Osteocyte (in vitro differentiated cells): Measurements from ENCODE around the gene POSTN. TPM values are rescaled to one million over a fixed set of nuclear protein-coding genes. Genes with fewer than 3 reads are reported as not detected.

ENCODE experiments used
- DNase-seq: peaks from one replicate; pipeline ENCODE4 v3.0.0; 2021; ENCODE audit warnings: mixed read lengths; ENCODE audit not compliant: unreplicated experiment; ENCODE audit errors: extremely low spot score
- H3K27ac Mint-ChIP-seq: one replicate; pipeline ENCODE4 v1.8.0; 2021; ENCODE audit warnings: mild to moderate bottlenecking, mixed read lengths; ENCODE audit not compliant: unreplicated experiment
- H3K27me3 Mint-ChIP-seq: one replicate; pipeline ENCODE4 v1.8.0; 2021; ENCODE audit warnings: mixed read lengths; ENCODE audit not compliant: unreplicated experiment
- H3K36me3 Mint-ChIP-seq: one replicate; pipeline ENCODE4 v1.8.0; 2021; ENCODE audit warnings: mixed read lengths; ENCODE audit not compliant: unreplicated experiment
- H3K4me1 Mint-ChIP-seq: one replicate; pipeline ENCODE4 v1.8.0; 2021; ENCODE audit warnings: mixed read lengths; ENCODE audit not compliant: unreplicated experiment
- H3K4me3 Mint-ChIP-seq: one replicate; pipeline ENCODE4 v1.8.0; 2021; ENCODE audit warnings: mild to moderate bottlenecking, moderate library complexity, mixed read lengths; ENCODE audit not compliant: unreplicated experiment
- H3K9me3 Mint-ChIP-seq: one replicate; pipeline ENCODE4 v1.8.0; 2021; ENCODE audit warnings: mixed read lengths; ENCODE audit not compliant: unreplicated experiment
- CTCF ChIP-seq: fragments of 200-600 bp; sonication (generic); IDR thresholded peaks from 2 replicates; pipeline ENCODE4 v1.5.0; 2021; ENCODE audit warnings: antibody characterized with exemption, mild to moderate bottlenecking, moderate library complexity
- total RNA-seq: library from RNA; stranded (reverse); gene quantifications from 2 replicates; pipeline ENCODE4 v1.2.1, GENCODE V29; 2021

POSTN gene
- total RNA-seq, 1 donor from 2014 or later = 287 TPM

- no peak for DNase-seq
- no peaks in the 10 kb centered on the region for H3K36me3 Mint-ChIP-seq
- no peaks in the 10 kb centered on the region for H3K27me3 Mint-ChIP-seq
- no peak for TF ChIP-seq CTCF
- no peak overlapping the region for H3K4me3 Mint-ChIP-seq
- no peak overlapping the region for H3K27ac Mint-ChIP-seq
- H3K4me1 Mint-ChIP-seq = peaks cover 14% of the 10 kb centered on the region
- H3K9me3 Mint-ChIP-seq = no peaks in the 10 kb centered on the region
Observed at GRCh38 chr13:37641391-37641790, 42.8 kb upstream of the POSTN start.

GRCh38 chr13:37640499-37640898, 41.9 kb upstream of the POSTN start:
- no peak for DNase-seq
- H3K9me3 Mint-ChIP-seq = no peaks in the 10 kb centered on the region
- no peak overlapping the region for H3K27ac Mint-ChIP-seq
- TF ChIP-seq CTCF = peak; percentile 86
- peaks cover 11% of the 10 kb centered on the region for H3K4me1 Mint-ChIP-seq
- no peaks in the 10 kb centered on the region for H3K36me3 Mint-ChIP-seq
- H3K27me3 Mint-ChIP-seq = no peaks in the 10 kb centered on the region
- H3K4me3 Mint-ChIP-seq = no peak overlapping the region

DNA sequence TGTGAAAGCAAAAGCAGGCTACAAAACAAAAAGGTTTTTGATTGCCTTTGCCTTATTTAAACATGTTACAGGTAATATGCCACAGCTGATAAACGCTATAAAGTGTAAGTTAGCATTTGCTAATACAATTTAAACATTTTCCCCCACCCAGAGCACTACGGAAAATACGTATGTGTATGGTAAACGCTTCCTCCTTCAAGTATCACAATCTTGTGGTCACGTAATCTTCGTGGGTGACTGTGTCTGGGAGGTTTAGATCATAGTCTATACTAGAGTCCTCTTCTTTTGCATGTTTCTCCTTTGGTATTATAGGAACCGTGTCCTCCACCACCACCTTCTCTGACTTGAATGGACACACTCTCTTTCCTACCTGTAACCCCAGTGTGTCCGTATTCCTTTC, 38.1 kb upstream of the POSTN start:
- no peaks in the 10 kb centered on the region for H3K27me3 Mint-ChIP-seq
- no peak overlapping the region for H3K4me3 Mint-ChIP-seq
- DNase-seq = no peak
- no peaks in the 10 kb centered on the region for H3K9me3 Mint-ChIP-seq
- H3K4me1 Mint-ChIP-seq = peaks cover 3% of the 10 kb centered on the region
- no peak for TF ChIP-seq CTCF
- no peak overlapping the region for H3K27ac Mint-ChIP-seq
- no peaks in the 10 kb centered on the region for H3K36me3 Mint-ChIP-seq

DNA sequence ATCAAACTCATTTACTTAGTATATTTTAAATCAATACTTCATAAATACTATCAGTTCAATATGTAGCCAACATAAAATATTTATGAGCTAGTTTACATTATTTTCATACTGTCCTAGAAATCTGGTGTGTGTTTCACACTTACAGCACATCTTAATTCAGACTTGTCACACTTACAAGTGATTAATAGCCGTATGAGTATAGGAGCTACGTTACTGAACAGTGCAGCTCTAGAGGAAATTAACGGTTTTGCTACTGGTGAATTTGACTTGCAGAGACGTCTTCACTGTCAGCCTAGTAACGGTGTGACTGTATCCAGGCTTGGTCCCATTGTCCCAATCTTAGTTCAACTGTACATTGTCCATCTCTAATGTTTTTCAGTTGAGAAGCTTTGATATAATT, 33.7 kb upstream of the POSTN start:
- no peaks in the 10 kb centered on the region for H3K36me3 Mint-ChIP-seq
- no peak overlapping the region for H3K4me3 Mint-ChIP-seq
- H3K27me3 Mint-ChIP-seq = no peaks in the 10 kb centered on the region
- no peak for TF ChIP-seq CTCF
- H3K9me3 Mint-ChIP-seq = peaks cover 8% of the 10 kb centered on the region
- no peaks in the 10 kb centered on the region for H3K4me1 Mint-ChIP-seq
- no peak for DNase-seq
- H3K27ac Mint-ChIP-seq = no peak overlapping the region

- TF ChIP-seq CTCF = no peak
- H3K4me1 Mint-ChIP-seq = peaks cover under 1% of the 10 kb centered on the region
- peaks cover 8% of the 10 kb centered on the region for H3K9me3 Mint-ChIP-seq
- H3K4me3 Mint-ChIP-seq = no peak overlapping the region
- no peaks in the 10 kb centered on the region for H3K27me3 Mint-ChIP-seq
- no peaks in the 10 kb centered on the region for H3K36me3 Mint-ChIP-seq
- H3K27ac Mint-ChIP-seq = no peak overlapping the region
- DNase-seq = no peak
Observed at GRCh38 chr13:37627428-37627827, 28.9 kb upstream of the POSTN start.
